ENCODE results near the gene GSS.

DNA sequence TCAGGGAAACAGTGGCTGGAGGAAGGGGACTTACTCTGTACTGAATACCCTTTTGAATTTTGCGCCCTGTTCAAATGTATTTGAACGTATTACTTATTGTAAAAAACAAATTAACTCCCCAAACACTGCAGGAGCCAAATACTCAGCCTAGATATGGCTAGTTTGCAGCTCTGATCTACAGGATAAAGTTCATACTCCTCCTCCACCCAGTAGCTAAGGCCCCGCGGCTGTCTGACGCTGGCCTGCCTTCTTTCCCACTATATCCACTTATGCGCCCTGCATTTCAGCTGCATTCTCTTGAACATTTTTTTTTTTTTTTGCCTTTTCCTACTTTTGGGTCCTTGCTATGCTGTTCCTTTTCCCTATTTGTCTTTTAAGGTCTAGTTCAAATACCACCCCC is 6.5 kb downstream of the GSS start:
- TF ChIP-seq EP300 (IDR thresholded peaks at IDR 0.05; ENCODE audit: borderline replicate concordance in 1 of 2, low read depth in 2 of 2, low read length in 2 of 2) (no peak), SUZ12 (IDR thresholded peaks at IDR 0.05; ENCODE audit: low read length) (no peak), SP4 (IDR thresholded peaks at IDR 0.05; ENCODE audit: low read length) (no peak), KDM4A (IDR thresholded peaks at IDR 0.05; ENCODE audit: low read depth, low read length, severe bottlenecking) (no peak), POLR2A (IDR thresholded peaks at IDR 0.05; ENCODE audit: control extremely low read depth in 1 of 2, low read depth in 2 of 2, low read length in 2 of 2) (no peak), ZNF274 (IDR thresholded peaks at IDR 0.05; ENCODE audit: borderline replicate concordance, extremely low read depth, low read length) (no peak), TEAD4 (IDR thresholded peaks at IDR 0.05; ENCODE audit: low read depth, low read length) (no peak), TAF1 (IDR thresholded peaks at IDR 0.05; ENCODE audit: low read depth, low read length) (no peak), EGR1 (IDR thresholded peaks at IDR 0.05; ENCODE audit: borderline replicate concordance, low read depth, low read length) (no peak), PHF8 (conservative IDR thresholded peaks at IDR 0.05; ENCODE audit: low read depth, low read length) (no peak), CREB1 (IDR thresholded peaks at IDR 0.05) (no peak)
- TF ChIP-seq, protein P1, sequence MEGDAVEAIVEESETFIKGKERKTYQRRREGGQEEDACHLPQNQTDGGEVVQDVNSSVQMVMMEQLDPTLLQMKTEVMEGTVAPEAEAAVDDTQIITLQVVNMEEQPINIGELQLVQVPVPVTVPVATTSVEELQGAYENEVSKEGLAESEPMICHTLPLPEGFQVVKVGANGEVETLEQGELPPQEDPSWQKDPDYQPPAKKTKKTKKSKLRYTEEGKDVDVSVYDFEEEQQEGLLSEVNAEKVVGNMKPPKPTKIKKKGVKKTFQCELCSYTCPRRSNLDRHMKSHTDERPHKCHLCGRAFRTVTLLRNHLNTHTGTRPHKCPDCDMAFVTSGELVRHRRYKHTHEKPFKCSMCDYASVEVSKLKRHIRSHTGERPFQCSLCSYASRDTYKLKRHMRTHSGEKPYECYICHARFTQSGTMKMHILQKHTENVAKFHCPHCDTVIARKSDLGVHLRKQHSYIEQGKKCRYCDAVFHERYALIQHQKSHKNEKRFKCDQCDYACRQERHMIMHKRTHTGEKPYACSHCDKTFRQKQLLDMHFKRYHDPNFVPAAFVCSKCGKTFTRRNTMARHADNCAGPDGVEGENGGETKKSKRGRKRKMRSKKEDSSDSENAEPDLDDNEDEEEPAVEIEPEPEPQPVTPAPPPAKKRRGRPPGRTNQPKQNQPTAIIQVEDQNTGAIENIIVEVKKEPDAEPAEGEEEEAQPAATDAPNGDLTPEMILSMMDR (IDR thresholded peaks at IDR 0.05; ENCODE audit: control extremely low read depth in 1 of 3, insufficient read depth in 1 of 3, low read depth in 1 of 3, low read length in 3 of 3), result no peak
- TF ChIP-seq, protein P2, sequence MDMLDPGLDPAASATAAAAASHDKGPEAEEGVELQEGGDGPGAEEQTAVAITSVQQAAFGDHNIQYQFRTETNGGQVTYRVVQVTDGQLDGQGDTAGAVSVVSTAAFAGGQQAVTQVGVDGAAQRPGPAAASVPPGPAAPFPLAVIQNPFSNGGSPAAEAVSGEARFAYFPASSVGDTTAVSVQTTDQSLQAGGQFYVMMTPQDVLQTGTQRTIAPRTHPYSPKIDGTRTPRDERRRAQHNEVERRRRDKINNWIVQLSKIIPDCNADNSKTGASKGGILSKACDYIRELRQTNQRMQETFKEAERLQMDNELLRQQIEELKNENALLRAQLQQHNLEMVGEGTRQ (IDR thresholded peaks at IDR 0.05; ENCODE audit: low read length), result no peak
- TF ChIP-seq, protein P3, sequence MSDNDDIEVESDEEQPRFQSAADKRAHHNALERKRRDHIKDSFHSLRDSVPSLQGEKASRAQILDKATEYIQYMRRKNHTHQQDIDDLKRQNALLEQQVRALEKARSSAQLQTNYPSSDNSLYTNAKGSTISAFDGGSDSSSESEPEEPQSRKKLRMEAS (IDR thresholded peaks at IDR 0.05), result no peak

Data from H1 (cell line).